Measurements from ENCODE around the gene BOK.
"Not testable (repeated sequence)": the region's sequence is repeated elsewhere in the genome, so short reads cannot be mapped to it uniquely, and the experiment has no call there.

Gene BOK, protein sequence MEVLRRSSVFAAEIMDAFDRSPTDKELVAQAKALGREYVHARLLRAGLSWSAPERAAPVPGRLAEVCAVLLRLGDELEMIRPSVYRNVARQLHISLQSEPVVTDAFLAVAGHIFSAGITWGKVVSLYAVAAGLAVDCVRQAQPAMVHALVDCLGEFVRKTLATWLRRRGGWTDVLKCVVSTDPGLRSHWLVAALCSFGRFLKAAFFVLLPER

GRCh38 chr2:241558532-241559322, at the start of gene BOK:
Gene BOK (plus strand): TSS chr2:241558745. CDS start chr2:241559484, 739 bp downstream.
- DNase-seq (ENCODE audit: low read depth in 1 of 2, low spot score in 1 of 2): no peak

GRCh38 chr2:241509155-241509784, 49.3 kb upstream of the BOK start:
- no peak for DNase-seq (ENCODE audit: low read depth in 1 of 2, low spot score in 1 of 2)

DNA sequence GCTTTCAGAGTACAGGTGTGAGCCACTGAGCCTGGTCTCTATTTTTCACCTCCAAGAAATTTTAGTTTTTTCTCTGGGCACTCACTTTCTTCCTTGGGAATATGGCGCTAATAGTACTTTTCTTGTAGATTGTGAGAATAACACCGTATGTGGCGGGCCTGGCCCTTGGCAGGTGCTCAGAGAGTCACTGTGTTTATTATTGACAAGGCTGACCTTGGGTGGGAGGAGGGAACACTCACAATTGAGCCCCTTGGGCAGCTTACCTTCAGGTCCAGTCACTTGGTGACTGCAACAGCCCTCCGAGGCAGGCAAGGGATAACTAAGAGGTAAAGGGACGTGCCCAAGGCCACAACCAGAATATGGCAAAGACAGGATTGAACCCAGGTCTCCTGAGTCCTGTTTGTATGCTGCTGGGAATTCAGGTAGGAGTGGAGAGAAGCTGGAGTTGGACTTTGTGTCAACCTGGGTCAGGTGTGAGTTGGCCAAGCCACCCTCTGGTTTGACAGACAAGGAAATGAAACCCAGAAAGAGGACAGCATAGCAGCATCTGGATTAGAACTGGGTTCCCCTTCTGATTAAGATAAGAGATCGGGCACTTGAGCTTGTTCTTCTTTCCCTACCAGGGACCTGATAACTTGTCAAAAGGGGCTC, 47.3 kb upstream of the BOK start:
- DNase-seq (ENCODE audit: low read depth in 1 of 2, low spot score in 1 of 2): no peak

DNA sequence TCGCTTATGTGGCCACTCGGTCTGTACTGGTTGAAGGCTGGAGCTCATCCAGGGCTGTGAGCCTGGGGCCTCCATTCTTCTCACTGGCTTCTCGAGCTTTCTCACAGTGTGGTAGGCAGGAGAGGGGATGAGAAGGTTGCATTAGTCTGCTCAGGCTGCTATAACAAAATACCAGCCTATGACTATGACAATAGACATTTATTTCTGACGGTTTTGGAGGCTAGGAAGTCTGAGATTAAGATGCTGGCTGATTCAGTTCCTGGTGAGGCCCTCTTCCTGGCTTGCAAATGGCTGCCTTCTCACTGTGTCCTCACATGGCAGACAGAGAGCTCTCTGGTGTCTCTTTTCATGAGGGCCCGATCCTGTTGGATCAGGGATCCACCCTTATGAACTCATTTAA, 44.0 kb upstream of the BOK start:
- DNase-seq (ENCODE audit: low read depth in 1 of 2, low spot score in 1 of 2): no peak

DNA sequence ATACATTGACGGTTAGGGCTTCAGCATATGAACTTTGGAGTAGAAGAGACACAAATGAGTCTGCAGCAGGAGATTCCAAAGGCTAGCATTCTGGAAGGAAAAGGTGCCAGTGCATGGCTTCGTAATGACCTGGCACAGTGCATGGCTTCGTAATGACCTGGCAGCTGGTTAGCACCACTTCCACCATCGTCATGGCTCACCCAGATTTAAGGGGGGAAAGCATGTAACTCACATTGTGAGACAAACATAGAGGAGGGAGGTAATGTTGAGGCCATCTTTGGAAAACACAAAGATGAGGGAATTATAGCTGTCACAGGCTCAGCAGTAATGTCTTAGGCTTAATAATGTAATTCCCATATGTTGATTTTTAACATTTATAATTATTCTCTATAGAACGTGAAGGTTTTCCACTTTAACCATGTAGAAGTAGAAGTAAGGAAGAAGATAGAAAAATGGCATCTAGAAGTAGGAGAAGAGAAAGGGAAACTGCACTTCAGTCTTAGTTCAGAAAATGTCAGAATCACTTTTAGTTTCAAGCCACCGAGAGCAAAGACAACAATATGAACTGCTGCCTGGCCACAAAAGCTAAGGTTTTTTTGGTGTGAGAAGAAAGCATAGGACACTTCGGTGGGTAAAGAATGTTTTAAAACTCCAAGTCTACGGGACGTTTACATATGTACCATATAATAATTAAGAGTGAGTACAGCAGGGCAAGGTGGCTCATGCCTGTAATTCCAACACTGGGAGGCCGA, 43.4 kb upstream of the BOK start:
- DNase-seq (ENCODE audit: low read depth in 1 of 2, low spot score in 1 of 2): no peak

- no peak for DNase-seq (ENCODE audit: low read depth in 1 of 2, low spot score in 1 of 2)
Observed at GRCh38 chr2:241516520-241516965, 42.0 kb upstream of the BOK start.

DNA sequence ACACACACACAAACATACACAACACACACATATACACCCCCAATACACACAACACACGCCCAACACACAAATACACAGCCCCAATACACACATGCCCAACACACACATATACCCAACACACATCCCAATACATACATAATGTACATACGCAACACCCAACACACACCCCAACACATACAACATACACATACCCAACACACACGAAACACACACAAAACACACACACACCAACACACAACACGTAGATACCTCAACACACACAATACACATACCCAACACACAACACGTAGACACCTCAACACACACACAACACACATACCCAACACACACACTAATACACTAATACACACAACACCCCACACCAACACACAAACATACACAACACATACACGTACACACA, 41.2 kb upstream of the BOK start:
- DNase-seq (ENCODE audit: low read depth in 1 of 2, low spot score in 1 of 2): no peak

GRCh38 chr2:241519669-241520068, 38.9 kb upstream of the BOK start:
- no peak for DNase-seq (ENCODE audit: low read depth in 1 of 2, low spot score in 1 of 2)

- DNase-seq (ENCODE audit: low read depth in 1 of 2, low spot score in 1 of 2): no peak
Observed at GRCh38 chr2:241522477-241522876, 36.1 kb upstream of the BOK start.

DNA sequence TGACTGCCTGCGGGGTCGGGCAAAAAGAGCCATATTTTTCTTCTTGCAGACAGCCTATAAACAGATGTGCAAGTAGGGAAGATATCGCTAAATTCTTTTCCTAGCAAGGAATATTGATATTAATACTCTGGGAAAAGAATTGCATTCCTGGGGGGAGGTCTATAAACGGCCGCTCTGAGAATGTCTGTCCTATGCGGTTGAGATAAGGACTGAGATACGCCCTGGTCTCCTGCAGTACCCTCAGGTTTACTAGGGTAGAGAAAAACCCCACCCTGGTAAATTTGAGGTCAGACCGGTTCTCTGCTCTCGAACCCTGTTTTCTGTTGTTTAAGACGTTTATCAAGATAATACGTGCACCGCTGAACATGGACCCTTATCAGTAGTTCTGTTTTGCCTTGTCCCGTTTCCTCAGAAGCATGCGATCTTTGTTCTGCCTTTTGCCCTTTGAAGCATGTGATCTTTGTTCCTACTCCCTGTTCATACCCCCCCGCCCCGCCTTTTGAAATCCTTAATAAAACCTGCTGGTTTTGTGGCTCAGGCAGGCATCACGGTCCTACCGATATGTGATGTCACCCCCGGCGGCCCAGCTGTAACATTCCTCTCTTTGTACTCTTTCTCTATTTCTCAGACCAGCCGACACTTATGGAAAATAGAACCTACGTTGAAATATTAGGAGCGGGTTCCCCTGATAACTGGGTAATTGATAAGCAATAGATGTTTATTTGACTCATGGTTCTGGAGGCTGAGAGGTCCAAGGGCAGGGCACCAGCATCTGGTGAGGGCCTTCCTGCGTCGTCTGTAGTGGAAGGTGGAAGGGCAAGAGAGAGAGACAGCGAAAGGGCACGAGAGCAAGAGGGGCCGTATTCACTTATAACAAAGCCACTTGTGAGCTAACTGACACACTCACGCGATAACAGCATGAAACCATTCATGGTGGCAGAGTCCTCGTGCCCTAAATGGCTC, 32.4 kb upstream of the BOK start:
- not testable (repeated sequence) for DNase-seq (ENCODE audit: low read depth in 1 of 2, low spot score in 1 of 2)

DNA sequence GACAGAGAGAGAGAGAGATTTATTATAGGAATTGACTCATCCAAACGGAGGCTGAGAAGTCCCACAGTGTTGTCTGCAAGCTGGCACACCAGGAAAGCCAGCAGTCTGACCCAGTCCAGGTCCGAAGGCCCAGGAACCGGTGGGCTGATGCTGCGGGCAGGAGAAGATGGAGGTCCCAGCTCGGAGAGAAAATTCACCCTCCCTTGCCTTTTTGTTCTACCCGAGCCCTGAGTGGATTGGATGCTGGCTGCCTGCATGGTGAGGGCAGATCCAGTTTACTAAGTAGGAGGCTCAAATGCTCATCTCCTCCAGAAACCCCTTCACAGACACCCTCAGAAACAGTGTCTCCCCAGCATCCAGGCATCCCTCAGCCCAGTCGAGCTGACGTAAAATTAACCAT, 28.0 kb upstream of the BOK start:
- DNase-seq (ENCODE audit: low read depth in 1 of 2, low spot score in 1 of 2): no peak

GRCh38 chr2:241531161-241531722, 27.3 kb upstream of the BOK start:
- no peak for DNase-seq (ENCODE audit: low read depth in 1 of 2, low spot score in 1 of 2)

DNA sequence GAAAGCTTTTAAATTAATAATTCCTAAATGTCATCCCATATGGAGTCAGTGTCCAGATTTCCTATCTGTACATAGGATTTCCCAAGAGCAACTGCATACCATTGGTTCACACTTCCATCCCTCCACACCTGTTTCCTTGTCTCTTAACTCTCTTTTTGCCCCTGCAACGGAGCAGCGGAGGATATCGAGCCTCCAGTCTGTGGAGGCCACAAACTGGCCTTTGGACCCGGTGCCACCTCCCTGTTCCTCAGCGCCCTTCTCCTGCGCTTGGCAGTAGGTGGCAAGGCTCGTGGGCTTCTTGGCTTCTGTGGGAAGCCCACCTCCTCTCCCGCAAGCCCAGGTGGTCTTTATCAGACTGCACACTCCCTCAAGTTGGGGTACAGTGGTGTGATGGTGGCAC, 26.4 kb upstream of the BOK start:
- no peak for DNase-seq (ENCODE audit: low read depth in 1 of 2, low spot score in 1 of 2)

DNA sequence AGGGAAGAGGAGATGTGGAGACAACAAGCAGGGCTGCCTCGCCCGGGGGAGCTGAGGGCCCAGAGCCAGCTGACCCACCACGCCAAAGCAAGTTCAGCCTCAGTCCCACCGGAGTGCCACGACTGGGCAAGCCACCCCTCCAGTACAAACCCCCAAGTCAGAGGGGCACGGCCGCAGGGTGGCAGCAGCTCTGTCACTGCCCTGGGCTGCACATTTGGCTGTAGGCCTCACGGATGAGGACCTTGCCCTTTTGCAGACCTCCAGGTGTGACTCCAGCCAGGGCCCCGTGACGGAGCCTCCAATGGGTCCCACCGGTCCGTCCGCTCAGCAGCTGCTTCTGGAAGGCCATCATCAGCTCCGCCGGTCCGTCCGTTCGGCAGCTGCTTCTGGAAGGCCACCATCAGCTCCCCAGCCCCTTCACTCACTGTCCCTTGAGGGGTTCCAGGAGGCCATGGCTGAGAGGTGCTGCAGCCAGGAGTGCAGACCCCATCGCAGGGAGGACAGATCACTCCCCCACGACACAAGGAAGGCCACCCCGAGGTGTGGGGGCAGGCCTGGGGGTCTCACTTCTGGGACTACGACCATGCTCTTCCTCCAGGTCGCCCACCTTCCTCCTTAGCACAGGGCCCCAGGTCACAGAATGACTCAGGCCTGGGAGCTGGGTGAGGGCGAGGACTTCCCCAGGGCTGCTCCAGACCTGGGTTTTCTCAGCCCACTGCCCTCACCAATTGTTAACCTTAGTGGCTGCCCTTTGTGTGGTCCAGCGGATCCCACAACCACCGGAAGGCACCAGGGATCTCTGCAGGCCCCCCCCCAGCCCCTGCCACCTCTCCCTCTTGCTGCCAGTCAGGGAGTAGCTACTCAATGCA, 25.6 kb upstream of the BOK start:
- DNase-seq (ENCODE audit: low read depth in 1 of 2, low spot score in 1 of 2): no peak

DNA sequence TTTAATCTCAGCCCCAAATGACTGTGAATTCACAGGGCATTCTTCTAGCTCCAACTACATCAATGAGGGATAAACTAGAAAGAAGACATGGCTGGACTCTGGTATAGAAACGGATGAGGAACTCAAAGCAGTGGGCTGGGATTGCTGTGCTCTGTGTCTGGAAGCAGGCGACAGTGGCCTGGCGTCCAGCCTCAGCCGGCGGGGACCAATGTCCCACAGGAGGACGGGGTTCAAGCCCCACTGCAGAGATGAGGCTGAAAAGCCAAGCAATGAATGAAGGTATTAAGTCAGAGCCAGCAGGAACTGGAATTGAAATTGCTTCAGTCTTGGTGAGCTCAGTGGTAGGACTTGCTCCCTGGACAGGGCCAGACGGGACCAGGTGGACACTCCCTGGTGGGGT, 24.3 kb upstream of the BOK start:
- no peak for DNase-seq (ENCODE audit: low read depth in 1 of 2, low spot score in 1 of 2)

DNA sequence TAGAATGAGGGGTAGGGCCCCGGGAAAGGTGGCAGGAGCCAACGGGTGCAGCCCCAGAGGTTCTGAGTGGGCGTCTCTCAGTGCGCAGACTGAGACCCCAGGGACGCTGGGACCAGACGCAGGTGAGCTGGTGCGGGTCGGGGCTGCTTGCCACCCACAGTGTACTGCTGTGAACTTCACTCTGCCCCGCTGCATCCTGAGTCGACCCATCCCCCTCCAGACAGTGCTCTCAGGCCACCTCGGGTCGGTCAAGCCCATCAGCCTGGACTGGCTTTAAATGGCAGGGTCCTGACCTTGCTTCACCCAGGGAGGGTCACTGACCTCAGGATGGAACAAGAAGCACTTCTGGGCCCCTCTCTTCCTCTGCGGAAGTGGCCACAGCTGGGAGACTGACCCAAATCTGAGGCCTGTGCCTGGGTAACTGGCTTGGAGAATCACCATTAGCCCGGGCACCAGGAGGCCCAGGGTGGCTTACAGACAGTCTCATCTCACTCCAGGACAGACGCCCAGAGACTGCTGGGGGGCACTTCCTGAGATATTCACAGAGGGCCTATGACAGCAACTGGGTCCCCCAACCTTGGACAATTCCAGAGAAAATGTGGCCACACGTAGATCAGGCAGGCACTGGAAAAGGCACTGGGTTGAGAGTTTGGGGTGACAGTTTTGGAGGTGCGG, 23.7 kb upstream of the BOK start:
- DNase-seq (ENCODE audit: low read depth in 1 of 2, low spot score in 1 of 2): no peak

DNA sequence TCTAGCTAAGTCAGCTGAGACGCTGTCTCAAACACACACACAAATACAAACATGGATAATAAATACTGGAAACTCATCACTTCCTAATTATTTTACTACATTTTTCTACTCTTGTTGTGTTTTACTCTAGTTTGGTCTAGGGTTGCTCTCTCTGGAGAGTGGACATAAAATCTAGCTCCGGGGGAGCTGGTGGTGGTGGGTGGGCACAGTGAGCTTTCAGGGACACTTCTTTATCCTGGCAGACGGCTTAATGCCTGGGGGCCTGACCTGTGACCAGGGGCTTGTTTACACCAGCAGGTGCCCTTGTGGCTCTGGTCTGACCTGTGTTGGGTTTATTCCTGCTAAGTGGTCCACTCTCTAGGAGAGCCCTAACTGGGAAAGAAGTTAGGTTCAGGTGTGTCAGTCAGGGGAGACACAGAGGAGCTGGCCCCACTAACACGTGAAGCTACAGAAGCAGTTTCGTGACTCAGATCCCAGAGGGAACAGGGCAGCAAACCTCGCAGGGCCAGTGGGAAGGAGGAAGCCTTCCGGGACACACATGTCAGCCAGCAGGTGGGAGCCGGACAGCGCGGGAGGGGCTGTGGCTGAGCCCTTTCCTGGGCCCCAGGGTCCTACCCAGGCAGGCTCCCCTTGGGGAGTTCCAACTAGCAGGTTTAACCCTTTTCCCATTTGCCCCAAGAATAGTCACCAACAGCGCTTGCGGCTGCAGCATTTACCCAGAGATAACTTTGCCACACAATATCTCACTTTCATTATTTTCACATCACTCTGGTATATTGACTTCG, 22.5 kb upstream of the BOK start:
- DNase-seq (ENCODE audit: low read depth in 1 of 2, low spot score in 1 of 2): no peak

Measured in activated T-helper 1 cell treated with anti-CD3 and anti-CD28 coated beads, Interleukin-2, amount 50 U/mL, for 16 hours (primary cell).